Activated naive CD8-positive, alpha-beta T cell treated with anti-CD3 and anti-CD28 coated beads, Interleukin-2, amount 50 U/mL, for 16 hours (primary cell): ENCODE data around the gene PNPLA2.

Experiments
- DNase-seq: peaks from one replicate; pipeline ENCODE4 v3.0.0-alpha.2; 2020; ENCODE audit warnings: low read depth, low spot score

The PNPLA2 gene

DNA sequence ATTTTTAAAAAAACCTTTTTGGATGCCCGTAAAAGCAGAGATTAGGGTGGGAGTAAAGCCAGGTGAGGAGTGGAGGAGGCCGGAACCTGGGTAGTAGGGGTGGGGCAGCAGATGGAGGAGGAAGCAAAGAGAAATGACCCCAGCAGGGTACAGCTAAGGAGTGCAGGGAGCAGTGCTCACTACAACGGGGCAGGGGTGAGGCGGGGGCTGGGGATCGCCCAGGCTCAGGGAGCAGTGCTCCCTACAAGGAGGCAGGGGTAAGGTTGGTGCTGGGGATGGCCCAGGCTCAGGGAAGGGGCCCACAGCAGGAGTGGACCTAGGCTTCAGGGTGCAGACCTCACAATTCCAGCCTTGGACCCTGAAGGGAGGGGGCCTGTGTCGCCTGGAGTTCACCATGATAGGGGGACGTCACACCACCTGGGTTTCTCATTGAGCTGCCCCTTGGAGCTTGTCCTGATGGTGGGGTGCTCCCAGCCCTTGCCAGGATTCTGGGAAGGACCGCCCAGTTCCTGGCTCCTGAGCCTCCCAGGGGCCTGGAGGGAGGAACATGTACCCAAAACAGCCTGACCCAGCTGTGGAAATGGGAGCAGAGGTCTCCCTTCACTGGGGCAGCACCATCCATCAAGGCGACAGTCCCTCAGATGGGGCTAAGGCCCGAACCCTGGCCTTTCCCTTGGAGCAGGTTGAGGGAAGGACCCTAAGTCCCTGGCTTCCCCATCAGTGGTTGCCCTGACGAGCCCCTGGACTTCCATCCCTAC, 2.9 kb upstream of the PNPLA2 start:
- DNase-seq = no peak

DNA sequence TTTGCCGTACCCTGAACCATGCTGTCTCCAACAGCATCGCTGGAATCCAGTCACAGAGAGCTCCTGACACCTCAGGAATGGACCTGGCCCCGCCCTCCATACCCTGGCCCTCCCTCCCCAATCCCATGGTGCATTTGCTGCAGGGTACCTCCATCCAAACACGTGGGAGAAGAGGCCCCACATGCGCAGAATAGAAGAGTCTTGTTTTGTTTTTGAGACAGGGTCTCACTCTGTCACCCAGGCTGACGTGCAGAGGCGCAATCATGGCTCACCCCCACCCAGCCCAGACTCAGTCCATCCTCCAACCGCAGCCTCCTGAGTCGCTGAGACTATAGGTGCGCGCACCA, 2.3 kb upstream of the PNPLA2 start:
- no peak for DNase-seq

DNA sequence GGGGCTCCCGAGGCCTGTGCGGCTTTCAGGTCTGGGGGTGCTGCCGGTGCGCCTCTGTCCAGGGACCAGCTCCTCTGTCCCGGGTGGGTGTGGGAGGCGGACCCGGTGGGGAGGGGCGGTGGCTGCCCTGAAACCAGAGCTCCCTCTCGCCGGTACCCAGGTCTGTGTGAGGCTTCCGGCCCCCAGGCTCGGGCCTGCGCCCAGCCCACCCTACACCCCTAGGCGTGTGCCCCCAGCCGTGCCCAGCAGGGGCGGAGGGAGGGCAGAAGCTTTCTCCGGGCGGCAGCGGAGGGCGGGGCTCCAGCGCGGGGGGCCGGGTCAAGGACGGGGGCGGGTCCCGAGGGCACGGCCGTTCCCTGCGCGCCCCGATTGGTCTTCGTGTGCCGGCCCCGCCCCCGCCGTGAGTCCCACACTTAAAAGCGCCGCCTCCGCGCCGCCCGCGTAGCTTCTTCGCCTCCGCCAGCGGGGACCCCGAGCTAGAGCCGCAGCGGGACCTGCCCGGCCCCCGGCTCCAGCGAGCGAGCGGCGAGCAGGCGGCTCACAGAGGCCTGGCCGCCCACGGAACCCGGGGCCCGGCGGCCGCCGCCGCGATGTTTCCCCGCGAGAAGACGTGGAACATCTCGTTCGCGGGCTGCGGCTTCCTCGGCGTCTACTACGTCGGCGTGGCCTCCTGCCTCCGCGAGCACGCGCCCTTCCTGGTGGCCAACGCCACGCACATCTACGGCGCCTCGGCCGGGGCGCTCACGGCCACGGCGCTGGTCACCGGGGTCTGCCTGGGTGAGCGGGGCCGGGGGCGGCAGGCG, 616 bp downstream of the PNPLA2 start:
- DNase-seq = peak; percentile 82

DNA sequence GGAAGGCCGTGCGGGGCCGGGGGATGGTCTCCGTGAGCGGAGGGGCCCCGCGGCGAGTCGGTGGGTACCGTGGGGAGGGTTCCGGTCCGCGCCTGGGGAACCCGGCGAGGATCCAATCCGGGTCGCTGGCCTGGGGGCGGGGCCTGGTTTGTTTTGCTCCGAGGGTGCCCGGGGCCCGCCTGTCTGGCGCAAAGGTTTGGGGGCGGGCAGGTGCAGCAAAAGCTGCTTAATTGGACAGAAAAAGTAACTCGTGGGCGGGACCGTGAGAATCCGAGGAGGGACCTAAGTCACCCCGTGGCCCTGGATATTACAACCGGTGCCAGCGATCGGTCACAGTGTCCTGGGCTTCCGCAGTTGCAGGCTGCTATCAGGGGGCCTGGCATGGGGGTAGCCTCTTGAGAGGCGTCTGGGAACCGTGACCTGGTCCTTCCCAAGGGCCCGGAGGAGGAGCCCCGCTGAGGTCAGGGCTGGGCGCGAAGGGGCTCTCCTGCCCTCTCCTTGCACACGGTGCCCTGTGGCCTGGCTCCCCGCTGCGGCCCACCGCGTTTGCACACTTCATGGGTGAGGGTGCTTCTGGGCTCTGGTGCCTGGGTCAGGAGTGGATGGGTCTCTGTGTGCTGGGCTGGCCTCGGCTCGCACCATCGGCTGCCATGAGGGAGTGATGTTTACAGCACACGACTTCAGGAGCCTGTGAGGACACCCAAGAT, 1.4 kb downstream of the PNPLA2 start:
- DNase-seq = peak; percentile 85

DNA sequence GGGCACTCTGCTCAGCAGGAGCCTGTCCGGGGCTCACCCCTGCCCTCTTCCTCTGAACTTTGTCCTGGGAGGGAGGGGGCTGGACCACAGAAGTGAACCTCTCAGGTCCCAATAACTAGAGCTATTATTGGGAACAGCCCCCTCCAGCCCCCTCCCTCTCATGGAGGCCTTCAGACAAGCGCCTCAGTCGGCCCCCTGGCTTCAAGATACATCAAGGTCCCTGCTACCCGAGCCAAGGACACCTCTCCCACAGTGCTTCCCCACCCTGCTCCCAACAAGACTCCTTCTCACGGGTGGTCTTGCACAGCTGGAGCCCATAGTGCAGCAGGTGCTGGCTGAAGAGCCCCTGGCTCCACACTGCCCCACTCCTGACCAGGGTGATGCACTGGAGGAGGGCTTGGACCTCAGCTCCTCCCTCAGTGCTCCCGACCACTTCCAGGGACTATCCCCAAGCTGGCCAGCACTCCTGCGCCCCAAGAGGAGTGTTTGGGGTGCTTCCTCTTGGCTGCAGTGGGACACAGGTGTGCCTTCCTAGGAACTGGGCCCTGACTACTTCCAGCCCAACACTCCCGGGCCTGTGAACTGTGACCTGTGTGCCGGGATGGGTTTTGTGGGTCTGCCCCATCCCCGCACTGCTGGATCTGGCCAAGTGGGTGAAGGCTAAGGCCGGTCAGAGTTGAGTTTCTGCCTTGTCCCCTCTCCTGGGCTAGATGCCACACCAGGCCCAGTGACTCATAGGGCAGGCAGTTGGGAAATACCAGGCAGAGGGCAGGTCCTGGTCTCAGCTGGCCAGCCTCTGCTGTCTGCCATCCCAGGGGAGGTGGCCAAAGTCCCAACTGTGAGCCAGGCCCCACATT, 2.2 kb downstream of the PNPLA2 start:
- no peak for DNase-seq

DNA sequence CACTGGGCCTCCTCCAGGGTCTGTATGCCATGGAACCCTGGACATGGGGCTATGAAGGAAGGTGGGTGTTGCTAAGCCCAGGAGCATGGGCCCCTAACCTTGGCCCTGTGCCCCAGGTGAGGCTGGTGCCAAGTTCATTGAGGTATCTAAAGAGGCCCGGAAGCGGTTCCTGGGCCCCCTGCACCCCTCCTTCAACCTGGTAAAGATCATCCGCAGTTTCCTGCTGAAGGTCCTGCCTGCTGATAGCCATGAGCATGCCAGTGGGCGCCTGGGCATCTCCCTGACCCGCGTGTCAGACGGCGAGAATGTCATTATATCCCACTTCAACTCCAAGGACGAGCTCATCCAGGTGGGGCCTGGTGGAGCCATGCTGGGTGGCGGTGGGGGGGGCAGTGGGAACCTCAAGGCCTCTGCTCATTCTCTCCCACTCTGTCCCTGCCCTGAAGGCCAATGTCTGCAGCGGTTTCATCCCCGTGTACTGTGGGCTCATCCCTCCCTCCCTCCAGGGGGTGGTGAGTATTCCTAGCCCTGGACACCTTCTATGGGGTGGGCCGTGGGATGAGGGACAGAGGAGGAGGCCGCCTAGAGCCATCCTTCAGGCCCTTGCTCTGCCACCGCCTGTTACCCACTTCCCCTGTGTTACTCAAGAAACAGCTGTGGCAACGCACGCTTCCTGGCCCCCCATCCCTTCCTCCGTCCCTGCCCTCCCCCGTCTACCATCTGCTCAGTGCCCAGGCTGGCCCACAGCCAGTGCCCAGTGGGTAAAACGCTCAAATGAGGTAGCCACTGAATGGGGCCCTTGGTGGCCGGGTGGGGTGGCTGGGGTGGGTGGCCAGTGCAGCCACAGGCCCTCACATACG, 3.0 kb downstream of the PNPLA2 start:
- no peak for DNase-seq

DNA sequence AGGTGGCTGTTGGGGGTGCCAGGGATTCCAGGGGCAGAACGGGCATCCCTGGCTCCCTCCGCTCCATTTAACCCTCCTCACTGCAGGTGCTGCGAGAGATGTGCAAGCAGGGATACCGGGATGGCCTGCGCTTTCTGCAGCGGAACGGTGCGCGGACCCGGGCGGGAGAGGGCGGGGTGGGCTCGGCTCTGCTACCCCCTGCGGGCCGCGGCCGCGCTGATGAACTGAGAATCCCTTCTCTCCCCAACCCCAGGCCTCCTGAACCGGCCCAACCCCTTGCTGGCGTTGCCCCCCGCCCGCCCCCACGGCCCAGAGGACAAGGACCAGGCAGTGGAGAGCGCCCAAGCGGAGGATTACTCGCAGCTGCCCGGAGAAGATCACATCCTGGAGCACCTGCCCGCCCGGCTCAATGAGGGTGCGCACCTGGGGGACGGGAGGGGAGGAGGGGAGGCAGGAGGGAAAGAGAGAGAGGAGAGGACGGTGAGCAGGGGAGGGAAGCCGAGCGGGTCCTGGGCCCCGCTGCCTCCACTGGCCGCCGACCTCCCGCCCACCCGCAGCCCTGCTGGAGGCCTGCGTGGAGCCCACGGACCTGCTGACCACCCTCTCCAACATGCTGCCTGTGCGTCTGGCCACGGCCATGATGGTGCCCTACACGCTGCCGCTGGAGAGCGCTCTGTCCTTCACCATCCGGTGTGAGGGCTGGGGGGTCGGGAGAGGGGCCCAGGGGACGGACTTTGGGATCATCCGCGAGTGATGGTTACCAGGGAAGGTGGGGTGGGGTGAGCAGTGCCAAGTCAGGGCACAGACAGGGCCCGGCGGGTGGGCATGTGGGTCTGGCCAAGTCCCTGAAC, 5.0 kb downstream of the PNPLA2 start:
- DNase-seq = no peak

DNA sequence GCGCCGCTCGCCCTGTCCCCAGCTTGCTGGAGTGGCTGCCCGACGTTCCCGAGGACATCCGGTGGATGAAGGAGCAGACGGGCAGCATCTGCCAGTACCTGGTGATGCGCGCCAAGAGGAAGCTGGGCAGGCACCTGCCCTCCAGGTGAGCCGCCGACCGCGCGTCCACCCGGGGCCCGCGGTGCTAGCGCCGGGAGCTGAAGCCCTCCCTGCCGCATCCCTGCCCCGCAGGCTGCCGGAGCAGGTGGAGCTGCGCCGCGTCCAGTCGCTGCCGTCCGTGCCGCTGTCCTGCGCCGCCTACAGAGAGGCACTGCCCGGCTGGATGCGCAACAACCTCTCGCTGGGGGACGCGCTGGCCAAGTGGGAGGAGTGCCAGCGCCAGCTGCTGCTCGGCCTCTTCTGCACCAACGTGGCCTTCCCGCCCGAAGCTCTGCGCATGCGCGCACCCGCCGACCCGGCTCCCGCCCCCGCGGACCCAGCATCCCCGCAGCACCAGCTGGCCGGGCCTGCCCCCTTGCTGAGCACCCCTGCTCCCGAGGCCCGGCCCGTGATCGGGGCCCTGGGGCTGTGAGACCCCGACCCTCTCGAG, 5.7 kb downstream of the PNPLA2 start:
- DNase-seq = no peak

DNA sequence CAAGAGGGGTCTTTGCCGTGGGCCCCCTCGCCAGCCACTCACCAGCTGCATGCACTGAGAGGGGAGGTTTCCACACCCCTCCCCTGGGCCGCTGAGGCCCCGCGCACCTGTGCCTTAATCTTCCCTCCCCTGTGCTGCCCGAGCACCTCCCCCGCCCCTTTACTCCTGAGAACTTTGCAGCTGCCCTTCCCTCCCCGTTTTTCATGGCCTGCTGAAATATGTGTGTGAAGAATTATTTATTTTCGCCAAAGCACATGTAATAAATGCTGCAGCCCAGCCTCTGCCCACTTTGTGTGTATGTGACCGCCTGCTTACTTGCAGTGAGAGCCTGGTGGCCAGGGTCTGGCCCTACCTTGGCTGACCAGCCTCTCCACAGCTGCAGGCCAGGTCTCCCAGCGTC, 6.2 kb downstream of the PNPLA2 start:
- DNase-seq = no peak

DNA sequence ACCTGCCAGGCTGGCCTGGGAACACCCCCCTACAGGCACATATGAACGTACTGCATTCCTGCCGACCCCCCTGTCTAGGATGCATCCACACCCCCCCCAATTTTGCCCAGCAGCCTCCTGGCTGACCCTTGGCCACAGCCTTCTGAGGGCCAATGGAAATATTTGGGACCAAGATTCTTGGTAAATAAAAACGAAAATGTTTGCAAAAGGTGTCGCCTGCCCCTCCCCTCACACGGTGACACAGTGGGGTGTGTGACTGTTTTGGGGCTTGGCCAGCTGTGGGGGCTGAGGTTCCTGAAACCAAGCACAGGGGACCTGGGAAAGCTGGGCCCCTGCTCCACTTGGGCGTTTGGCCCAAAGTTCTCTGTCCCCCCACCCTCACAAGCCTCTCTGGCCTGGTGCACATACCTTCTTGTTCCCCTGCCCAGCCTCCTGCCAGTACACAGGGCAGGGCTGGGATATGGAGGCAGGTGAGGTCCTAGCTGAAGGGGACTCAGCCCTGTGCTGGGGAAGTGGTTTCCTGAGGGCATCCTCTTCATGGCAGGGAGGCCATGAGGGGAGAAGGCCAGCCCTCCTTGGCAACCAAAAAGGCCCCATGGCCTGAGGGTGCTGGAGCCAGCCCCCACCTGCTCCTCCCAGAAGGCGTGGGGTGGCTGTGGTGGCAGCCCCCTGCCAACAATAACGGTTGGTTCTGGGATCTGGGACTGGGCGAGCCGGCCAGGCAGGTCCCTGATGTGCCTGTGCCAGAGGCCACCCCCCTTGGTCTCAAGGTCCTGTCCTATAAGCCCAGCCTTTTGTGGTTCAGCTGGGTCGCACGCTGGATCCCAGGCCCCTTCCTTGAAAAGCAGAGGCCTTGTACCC, 6.9 kb downstream of the PNPLA2 start:
- no peak for DNase-seq

DNA sequence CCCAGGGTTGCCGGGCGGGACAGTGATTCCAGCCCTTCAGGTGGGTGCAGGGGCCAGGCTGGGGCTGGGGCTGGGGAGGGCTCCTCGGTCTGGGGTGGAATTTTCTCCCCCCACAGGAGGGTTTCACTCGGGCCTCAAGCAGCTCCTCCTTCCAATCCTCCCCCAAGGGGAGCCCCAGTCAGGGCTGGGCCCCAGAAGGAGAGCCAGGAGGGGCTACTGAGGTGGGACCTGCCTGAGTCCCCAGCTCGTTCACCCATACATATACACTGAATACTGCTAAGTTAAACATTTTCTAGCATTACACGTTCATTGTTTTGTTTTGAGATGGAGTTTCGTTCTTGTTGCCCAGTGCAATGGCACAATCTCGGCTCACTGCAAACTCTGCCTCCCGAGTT, 7.5 kb downstream of the PNPLA2 start:
- DNase-seq = no peak

DNA sequence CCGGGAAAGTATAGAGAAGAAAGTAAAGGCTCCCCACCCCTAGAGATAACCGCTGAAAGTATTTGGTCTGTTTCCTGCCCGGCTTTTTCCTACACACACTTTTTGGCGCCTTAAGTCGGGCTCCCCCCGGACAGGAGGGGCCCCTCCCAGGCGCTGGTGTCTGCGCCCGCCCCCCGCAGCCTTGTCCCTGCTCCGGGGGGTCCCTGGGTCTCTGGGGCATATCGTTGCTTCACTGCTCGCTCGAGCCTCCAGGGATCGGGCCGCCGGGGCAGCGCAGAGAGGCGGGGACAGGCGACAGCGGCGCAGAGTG, 8.1 kb downstream of the PNPLA2 start:
- DNase-seq = no peak

DNA sequence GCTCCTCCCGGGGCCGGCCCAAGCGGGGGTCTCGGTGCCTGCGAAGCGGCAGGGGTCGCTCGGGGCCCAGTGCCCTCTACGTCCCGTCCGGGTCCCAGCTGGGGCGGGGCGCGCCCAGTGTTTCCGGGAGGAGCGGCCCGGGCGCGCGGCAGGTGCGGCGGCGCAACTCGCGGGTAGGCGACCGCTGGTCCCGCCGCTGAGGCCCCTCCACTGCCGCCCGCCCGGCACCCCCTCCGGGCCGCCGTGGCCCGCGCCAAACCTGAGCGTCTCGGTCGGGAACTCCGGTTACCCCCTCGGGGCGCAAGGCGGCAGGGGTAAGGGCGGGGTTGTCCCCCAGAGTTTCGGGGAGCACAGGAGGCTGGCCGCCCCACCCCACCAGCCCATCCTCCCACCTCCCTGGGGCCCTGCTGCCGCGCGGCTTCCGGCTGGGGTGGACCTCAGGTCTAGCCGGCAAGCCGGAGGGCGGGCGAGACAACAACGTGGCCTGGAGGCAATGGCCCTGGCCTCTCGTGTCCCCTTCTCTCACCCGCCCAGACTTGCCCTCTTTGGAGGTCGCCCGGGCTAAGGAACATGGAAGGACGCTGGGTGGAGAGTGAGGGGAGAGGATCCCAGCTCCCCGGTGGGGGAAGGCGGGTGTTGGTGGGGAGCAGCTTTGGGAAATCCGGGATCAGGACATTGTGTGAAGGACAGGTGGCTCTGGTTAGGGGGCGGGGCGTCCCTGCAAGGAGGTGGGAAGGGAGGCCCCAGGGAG, 8.6 kb downstream of the PNPLA2 start:
- no peak for DNase-seq

DNA sequence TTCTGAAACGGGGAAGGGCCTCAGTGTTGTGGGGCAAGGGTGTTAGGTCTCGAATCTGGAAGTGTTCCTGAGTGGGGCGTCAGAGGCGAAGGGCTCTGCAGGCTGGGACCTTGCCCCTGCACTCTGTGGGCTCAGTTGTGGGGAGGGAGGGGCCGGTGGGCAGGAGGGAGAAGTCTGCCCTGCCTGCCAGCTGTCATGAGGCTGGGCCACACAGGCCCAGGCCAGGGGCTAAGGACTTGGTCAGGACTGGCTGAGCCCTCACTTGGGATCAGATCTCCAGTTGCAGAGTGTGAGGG, 9.1 kb downstream of the PNPLA2 start, which contains the start of gene CRACR2B:
Gene CRACR2B, plus strand, starts transcription at position 23 of the 296 bp plus-strand sequence. CDS start 689 bp downstream, outside the sequence.
- no peak for DNase-seq

DNA sequence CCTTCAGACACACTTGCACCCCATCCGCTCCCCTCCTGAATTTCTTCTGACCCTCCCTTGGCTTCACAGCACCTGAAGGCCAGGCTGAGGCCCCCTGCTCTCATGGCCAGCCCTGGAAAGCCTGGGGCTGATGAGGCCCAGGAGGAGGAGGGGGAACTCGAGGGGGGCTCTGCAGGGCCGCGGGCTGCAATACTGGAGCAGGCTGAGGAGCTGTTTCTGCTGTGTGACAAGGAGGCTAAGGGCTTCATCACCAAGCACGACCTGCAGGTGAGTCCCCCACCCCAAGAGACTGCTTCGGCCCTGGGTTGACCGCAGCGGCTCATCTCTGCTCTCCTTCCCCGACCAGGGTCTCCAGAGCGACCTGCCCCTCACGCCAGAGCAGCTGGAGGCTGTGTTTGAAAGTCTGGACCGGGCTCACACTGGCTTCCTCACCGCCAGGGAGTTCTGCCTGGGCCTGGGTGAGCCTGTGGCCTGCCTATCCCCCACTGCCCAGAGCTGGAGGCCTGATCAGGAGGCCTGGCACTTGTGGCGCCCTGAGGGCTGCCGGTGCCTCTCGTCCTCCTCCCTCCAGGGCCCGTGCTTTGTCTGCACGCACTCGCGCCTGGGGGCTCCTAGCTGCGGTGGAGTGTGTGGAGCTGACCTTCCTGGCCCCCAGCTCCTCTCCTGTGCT, 9.9 kb downstream of the PNPLA2 start:
- DNase-seq = no peak

DNA sequence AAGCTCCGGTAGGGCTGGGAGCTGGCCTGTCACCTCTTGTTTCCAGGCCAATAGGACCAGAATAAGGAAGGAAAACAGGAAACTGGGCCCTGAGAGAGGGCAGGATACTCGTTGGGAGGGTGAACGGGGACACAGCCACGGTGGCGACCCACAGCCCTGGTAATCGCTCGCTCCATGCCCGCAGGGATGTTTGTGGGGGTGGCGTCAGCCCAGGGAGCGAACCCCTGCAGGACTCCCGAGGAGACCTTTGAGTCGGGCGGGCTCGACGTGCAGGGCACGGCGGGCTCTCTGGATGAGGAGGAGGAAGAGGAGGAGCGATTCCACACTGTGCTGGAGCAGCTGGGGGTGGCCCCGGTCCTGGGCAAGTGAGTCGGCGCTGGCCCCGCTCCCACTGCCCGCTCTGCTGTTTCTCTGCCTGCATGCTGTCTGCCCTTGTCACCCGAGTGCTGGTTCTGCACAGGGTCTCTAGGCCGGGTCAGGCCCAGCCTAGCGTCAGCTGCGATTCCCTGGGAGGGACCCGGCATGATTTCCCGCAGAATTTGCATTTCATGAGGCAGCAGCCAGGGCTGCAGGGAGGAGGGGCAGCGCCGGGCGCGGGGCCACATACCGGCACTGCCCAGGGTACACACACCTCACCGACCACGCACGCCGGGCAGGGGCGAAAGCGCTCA, 10.6 kb downstream of the PNPLA2 start:
- DNase-seq = no peak

DNA sequence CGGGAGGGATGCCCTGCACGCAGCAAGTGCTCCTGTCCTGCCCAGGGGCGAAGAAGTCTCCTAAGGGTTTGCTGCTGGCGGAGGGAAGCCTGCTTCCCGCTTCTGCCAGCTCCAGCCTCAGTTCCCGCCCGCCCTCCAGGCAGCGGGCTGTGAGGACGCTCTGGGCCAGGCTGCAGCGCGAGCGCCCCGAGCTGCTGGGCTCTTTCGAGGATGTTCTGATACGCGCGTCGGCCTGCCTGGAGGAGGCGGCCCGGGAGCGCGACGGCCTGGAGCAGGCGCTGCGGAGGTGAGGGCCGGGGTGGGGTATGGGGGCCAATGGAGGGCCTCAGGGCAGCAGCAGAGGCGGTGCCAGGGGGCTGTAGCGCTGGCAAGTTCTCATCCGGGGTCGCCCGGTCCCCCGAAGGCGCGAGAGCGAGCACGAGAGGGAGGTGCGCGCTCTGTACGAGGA, 11.2 kb downstream of the PNPLA2 start:
- DNase-seq = no peak
